GM18505 (cell line): ENCODE results near the gene SEPTIN3.

Experiments
- ATAC-seq: cut with Tn5 transposase; IDR thresholded peaks from one replicate; pipeline ENCODE4 v1.9.1; 2021; ENCODE audit not compliant: unreplicated experiment
- POLR2A ChIP-seq: IDR thresholded peaks from 4 replicates; pipeline ENCODE4 v1.6.1; 2011; ENCODE audit warnings: borderline replicate concordance; ENCODE audit not compliant: insufficient read depth, insufficient read length; ENCODE audit errors: extremely low read depth

SEPTIN3 gene

GRCh38 chr22:41992496-41992895 is 23.3 kb downstream of the SEPTIN3 start:
- ATAC-seq, result no peak
- no peak for TF ChIP-seq POLR2A

GRCh38 chr22:41995211-41995610 is 26.0 kb downstream of the SEPTIN3 start:
- TF ChIP-seq POLR2A, result no peak
- no peak for ATAC-seq

GRCh38 chr22:41996826-41997225 is 27.6 kb downstream of the SEPTIN3 start:
- no peak for TF ChIP-seq POLR2A
- ATAC-seq, result no peak

GRCh38 chr22:41998361-41999261 is 29.4 kb downstream of the SEPTIN3 start, which contains the start of gene WBP2NL:
TSS of gene WBP2NL (plus strand) at chr22:41998788. CDS start at chr22:41998819, 31 bp downstream.
- ATAC-seq, result no peak
- no peak for TF ChIP-seq POLR2A

GRCh38 chr22:42000466-42000865 is 31.2 kb downstream of the SEPTIN3 start:
- ATAC-seq, result no peak

GRCh38 chr22:42001121-42001520 is 31.9 kb downstream of the SEPTIN3 start:
- TF ChIP-seq POLR2A, result no peak
- ATAC-seq, result no peak

More at GRCh38 chr22:42000466-42000865, 31.2 kb downstream of the SEPTIN3 start:
- no peak for TF ChIP-seq POLR2A

- no peak for TF ChIP-seq POLR2A
- ATAC-seq, result no peak
Observed at GRCh38 chr22:42001706-42002105, 32.5 kb downstream of the SEPTIN3 start.

GRCh38 chr22:42007922-42008321 is 38.7 kb downstream of the SEPTIN3 start:
- no peak for ATAC-seq
- no peak for TF ChIP-seq POLR2A

GRCh38 chr22:42010778-42011177 is 41.5 kb downstream of the SEPTIN3 start:
- TF ChIP-seq POLR2A, result no peak
- no peak for ATAC-seq

GRCh38 chr22:42013385-42013784 is 44.1 kb downstream of the SEPTIN3 start:
- ATAC-seq, result no peak
- TF ChIP-seq POLR2A, result no peak

- ATAC-seq, result no peak
- TF ChIP-seq POLR2A, result no peak
Observed at GRCh38 chr22:42016111-42016510, 46.9 kb downstream of the SEPTIN3 start.

- no peak for ATAC-seq
Observed at GRCh38 chr22:42018224-42018623, 49.0 kb downstream of the SEPTIN3 start.

More at GRCh38 chr22:42018224-42018623, 49.0 kb downstream of the SEPTIN3 start:
- TF ChIP-seq POLR2A, result no peak
